Limb (tissue), 2 donors: ENCODE data around the gene TMEM132A.
"Not testable (repeated sequence)": the region's sequence is repeated elsewhere in the genome, so short reads cannot be mapped to it uniquely, and the experiment has no call there.

ENCODE experiments used
- DNase-seq, 2 donors: peaks; one replicate each; pipeline ENCODE4 v3.0.0-alpha.2; 2016; ENCODE audit errors: extremely low spot score in 2 of 2

Gene TMEM132A

GRCh38 chr11:60957188-60957587 is 32.9 kb downstream of the TMEM132A start:
- DNase-seq, result no peak

- DNase-seq, result no peak
These were observed 35.2 kb downstream of the TMEM132A start for GRCh38 chr11:60959431-60959830.

GRCh38 chr11:60960405-60960804 is 36.1 kb downstream of the TMEM132A start:
- no peak for DNase-seq

GRCh38 chr11:60964801-60965200 is 40.5 kb downstream of the TMEM132A start:
- DNase-seq, result no peak

GRCh38 chr11:60966890-60967289 is 42.6 kb downstream of the TMEM132A start:
- DNase-seq, result no peak

GRCh38 chr11:60968223-60968622 is 44.0 kb downstream of the TMEM132A start:
- DNase-seq, result no peak

- DNase-seq, result no peak
These were observed 46.1 kb downstream of the TMEM132A start for GRCh38 chr11:60970369-60970774.

GRCh38 chr11:60970890-60971289 is 46.6 kb downstream of the TMEM132A start:
- no peak for DNase-seq

GRCh38 chr11:60971520-60971919 is 47.3 kb downstream of the TMEM132A start, which contains the start of gene CD6:
CD6 (plus strand) TSS chr11:60971680; CDS start chr11:60971866, 186 bp downstream.
- DNase-seq, result no peak

- DNase-seq, result no peak
These were observed 48.1 kb downstream of the TMEM132A start for GRCh38 chr11:60972182-60973030.

GRCh38 chr11:60973699-60974098 is 49.4 kb downstream of the TMEM132A start:
- no peak for DNase-seq

GRCh38 chr11:60974316-60974715 is 50.1 kb downstream of the TMEM132A start:
- not testable (repeated sequence) for DNase-seq

- DNase-seq, result no peak
These were observed 50.5 kb downstream of the TMEM132A start for GRCh38 chr11:60974726-60975125.

- no peak for DNase-seq
These were observed 53.0 kb downstream of the TMEM132A start for GRCh38 chr11:60977224-60977623.

- DNase-seq, result no peak
These were observed 53.6 kb downstream of the TMEM132A start for GRCh38 chr11:60977836-60978235.

- DNase-seq, result no peak
These were observed 54.5 kb downstream of the TMEM132A start for GRCh38 chr11:60978546-60979380.

GRCh38 chr11:60981515-60981914 is 57.3 kb downstream of the TMEM132A start:
- DNase-seq, result no peak

GRCh38 chr11:60982184-60982583 is 57.9 kb downstream of the TMEM132A start:
- no peak for DNase-seq

GRCh38 chr11:60984149-60984548 is 59.9 kb downstream of the TMEM132A start:
- DNase-seq, result no peak

GRCh38 chr11:60984636-60985035 is 60.4 kb downstream of the TMEM132A start:
- no peak for DNase-seq

GRCh38 chr11:60985501-60985900 is 61.2 kb downstream of the TMEM132A start:
- DNase-seq, result no peak
